C4-2B (cell line): ENCODE results near the gene HIF1A.
"Not testable (repeated sequence)": the region's sequence is repeated elsewhere in the genome, so short reads cannot be mapped to it uniquely, and the experiment has no call there.

Experiments used
- H3K27ac ChIP-seq: fragments of 450-650 bp; 2 replicates; pipeline ENCODE4 v1.5.1; 2017
- ZFX ChIP-seq: fragments of 450-650 bp; IDR thresholded peaks from 2 replicates; pipeline ENCODE4 v1.6.1; 2017
- TF ChIP-seq, protein P1 (sequence below): fragments of 450-650 bp; conservative IDR thresholded peaks from 2 replicates; pipeline ENCODE4 v1.5.1; 2017; ENCODE audit warnings: mild to moderate bottlenecking

The HIF1A gene

DNA sequence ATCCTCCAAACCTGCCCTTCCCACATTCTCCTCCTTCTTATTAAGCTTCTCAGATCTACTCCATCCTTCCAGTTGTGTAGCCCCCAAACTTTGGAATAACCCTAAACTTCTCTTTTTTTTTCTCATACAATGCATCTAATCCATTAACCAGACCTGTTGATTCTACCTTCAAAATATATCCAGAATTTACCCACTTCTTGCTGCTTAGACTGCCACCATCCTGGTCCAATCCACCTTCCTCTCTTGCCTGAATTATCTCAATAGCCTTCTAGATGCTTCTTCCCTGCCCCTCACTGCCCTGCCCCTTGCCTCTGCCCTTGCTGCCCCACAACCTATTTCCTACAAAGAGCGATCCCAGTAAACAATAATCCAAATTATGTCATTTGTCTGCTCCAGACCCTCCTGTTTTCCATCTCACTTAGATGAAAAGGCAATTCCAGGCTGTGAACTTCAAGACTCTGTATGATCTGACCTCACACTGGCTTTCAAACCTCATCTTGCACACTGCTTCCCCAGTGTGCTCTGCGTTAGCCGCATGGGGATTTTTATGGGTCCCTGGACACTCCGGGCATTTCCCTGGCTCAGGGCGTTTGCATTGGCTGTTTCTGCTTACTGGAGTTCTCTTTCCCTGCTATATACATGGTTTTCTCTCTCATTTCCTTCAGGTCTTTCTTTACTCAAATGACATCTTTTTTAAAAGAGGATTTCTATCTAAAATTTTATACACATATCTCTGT is 42.6 kb upstream of the HIF1A start:
- TF ChIP-seq, protein P1, sequence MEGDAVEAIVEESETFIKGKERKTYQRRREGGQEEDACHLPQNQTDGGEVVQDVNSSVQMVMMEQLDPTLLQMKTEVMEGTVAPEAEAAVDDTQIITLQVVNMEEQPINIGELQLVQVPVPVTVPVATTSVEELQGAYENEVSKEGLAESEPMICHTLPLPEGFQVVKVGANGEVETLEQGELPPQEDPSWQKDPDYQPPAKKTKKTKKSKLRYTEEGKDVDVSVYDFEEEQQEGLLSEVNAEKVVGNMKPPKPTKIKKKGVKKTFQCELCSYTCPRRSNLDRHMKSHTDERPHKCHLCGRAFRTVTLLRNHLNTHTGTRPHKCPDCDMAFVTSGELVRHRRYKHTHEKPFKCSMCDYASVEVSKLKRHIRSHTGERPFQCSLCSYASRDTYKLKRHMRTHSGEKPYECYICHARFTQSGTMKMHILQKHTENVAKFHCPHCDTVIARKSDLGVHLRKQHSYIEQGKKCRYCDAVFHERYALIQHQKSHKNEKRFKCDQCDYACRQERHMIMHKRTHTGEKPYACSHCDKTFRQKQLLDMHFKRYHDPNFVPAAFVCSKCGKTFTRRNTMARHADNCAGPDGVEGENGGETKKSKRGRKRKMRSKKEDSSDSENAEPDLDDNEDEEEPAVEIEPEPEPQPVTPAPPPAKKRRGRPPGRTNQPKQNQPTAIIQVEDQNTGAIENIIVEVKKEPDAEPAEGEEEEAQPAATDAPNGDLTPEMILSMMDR: no peak
- TF ChIP-seq ZFX: no peak
- no peak overlapping the region for H3K27ac ChIP-seq

DNA sequence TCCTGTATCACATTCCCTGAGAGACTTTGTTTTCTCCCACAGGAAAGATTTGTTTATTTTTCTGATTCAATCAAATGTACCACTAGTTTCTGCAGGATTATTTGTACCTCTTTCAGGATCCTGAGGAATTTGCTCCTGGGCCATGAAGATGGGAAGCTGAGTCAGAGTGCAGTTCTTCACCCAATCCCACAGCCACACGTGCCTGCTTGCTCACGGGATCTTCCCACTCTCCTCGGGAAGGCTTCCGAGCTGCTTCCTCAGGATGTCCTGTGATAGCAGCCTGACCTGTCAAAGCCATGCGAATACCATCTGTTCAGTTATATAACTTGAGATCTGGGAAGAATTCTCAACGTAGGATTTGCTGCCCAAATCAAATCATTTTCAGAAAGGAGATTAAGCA is 41.8 kb upstream of the HIF1A start:
- H3K27ac ChIP-seq: no peak overlapping the region
- TF ChIP-seq, protein P1: no peak
- no peak for TF ChIP-seq ZFX

DNA sequence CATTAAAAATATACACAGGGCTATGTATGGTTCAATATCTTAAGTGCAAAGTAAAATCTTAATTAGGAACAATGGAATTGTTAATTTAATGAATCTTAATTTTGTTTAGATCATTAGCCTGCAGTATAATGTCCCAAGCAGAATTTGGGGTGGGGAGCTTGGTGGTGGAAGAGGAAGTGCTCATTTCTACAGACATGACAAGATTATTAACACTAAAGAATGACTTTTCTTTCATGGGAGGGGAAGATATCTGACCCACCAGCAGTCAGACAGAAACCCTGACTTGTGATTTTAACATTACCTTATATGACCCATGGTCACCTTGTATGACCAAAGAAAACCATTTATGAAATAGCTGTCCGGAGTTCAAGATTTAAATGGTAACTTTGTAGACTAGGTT is 41.3 kb upstream of the HIF1A start:
- H3K27ac ChIP-seq: no peak overlapping the region

DNA sequence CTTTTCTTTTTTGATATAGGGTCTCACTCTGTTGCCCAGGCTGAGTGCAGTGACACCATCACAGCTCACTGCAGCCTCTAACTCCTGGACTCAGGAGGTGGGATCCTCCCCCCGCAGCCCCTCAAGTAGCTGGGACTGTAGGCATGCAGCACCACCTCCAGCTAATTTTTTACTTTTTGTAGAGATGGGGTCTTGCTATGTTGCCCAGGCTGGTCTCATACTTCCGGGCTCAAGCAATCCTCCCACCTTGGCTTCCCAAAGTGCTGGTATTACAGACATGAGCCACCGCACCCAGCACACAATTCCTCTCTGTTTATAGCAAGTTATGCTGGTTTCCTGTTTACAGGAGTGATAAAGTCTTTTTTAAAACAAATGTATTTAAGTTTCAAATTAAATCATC is 39.5 kb upstream of the HIF1A start:
- no peak for TF ChIP-seq ZFX
- H3K27ac ChIP-seq: no peak overlapping the region

More for the DNA sequence above, 41.3 kb upstream of the HIF1A start:
- TF ChIP-seq, protein P1: no peak
- no peak for TF ChIP-seq ZFX

DNA sequence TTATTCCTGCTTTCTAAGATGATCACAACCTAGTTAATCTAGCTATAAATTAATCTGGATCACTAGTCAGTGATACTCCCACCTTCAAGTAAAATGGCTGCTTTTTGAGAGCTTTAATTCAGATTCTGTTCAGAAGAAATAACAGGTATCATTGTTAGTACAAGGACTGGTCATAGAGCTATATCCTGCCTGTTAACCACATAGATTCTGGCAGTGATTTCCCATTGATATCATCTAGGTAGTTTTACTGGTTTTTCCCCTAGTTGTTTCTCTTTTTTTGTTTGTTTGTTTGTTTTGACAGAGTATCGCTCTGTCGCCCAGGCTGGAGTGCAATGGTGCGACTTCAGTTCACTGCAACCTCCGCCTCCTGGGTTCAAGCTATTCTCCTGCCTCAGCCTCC is 39.0 kb upstream of the HIF1A start:
- TF ChIP-seq ZFX: no peak
- TF ChIP-seq, protein P1: no peak
- no peak overlapping the region for H3K27ac ChIP-seq

DNA sequence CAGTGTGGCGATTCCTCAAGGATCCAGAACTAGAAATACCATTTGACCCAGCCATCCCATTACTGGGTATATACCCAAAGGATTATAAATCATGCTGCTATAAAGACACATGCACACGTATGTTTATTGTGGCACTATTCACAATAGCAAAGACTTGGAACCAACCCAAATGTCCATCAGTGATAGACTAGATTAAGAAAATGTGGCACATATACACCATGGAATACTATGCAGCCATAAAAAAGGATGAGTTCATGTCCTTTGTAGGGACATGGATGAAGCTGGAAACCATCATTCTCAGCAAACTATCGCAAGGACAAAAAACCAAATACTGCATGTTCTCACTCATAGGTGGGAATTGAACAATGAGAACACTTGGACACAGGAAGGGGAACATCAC is 37.2 kb upstream of the HIF1A start:
- H3K27ac ChIP-seq: not testable (repeated sequence)

DNA sequence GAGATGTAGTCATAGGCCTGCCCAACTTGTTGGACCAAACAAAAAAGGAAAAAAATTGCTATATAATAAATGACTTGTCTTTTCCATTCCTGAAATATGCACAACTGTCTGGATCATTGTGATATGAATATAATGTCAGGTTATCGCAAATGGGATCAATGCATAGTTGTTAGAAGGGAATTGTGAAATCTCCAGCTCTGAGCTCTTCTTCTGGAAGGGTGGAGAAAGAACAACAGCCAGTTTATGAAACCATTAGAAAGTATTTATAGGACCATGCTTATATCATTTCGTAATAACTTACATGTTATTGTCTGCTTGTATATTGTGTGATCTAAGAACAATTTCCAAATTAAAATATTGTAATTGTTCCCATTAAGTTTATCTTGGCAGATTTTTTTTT is 35.7 kb upstream of the HIF1A start:
- no peak overlapping the region for H3K27ac ChIP-seq
- TF ChIP-seq, protein P1: no peak

DNA sequence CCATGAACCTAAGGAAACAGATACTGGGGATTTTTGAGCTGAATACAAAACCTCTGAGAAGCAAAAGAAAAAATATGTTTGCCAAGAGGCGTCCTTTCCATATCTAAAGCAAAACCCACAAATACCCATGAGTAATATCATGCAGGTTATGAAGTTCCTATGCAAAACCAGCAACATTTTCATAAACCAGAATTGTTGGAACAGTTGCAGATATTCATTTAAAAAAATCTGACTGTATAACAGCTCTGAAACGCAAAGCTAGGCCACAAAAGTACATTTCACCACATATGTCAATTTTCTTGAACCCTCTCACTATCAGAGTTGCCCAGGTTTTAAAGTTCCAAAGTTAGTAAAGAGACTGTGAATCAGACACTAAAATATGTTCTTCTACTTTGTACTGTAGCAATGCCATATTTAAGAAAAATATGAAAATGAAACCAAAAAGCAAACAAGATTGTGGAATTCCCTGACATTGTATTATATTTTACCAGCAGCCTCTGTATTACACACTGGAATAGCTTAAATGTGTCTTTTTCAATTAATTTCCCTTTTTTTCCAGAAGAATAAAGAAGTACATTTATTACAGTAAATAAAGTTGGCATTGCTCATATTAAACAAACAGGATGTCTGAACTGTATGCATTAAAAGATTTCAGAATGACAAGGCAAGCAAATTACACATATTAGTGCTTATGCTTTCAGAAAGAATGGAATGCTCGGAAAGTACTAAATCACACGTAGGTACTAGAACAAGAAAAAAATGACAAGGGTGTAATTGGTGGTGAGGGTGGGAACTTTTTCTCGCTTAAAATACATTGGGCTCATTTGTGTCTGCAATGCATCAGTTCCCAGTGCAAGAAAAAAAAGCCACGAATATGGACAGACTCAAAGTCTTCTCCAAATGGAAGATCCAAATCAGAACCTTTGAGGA is 33.6 kb upstream of the HIF1A start:
- no peak overlapping the region for H3K27ac ChIP-seq
- TF ChIP-seq ZFX: no peak
- TF ChIP-seq, protein P1: no peak
